ENCODE measurements around the gene TUBA1C. TPM values are rescaled to one million over a fixed set of nuclear protein-coding genes. Genes with fewer than 3 reads are reported as not detected.

TUBA1C gene
- total RNA-seq, 1 experiment from 2014 or later: 540 TPM

DNA sequence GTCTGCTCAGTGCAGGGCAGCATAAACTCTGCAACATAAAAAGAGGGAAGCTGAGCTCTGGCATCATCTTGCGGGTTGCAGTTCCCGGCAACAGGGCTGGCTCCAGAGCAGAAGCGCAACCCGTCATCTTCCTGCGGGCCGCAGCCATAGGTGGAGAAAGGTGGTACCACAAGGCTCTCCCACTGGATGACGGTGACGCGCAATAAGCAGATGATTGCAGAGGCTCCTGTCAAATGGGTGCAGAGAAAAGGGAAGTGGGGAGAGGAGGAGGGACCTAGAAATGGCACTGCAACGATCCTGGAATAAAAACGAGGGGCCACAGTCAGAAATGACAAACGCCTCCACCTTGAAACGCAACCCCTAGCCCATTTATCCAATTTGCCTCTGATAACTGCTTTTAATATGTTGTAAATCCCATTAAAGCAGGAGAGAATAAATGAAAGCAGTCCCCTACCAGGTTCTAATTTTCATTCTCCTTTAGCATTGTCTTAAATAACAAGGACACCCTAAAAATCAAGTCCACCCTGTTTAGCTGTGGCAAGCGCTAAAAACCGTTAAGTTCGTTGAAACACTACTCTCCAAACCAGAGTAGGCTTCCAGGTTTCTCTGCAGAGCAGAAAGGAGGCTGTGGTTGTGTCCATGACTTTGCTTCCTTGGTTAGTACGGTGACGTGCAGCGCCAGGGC is 30.9 kb upstream of the TUBA1C start (continued):
- TF ChIP-seq, protein P1, sequence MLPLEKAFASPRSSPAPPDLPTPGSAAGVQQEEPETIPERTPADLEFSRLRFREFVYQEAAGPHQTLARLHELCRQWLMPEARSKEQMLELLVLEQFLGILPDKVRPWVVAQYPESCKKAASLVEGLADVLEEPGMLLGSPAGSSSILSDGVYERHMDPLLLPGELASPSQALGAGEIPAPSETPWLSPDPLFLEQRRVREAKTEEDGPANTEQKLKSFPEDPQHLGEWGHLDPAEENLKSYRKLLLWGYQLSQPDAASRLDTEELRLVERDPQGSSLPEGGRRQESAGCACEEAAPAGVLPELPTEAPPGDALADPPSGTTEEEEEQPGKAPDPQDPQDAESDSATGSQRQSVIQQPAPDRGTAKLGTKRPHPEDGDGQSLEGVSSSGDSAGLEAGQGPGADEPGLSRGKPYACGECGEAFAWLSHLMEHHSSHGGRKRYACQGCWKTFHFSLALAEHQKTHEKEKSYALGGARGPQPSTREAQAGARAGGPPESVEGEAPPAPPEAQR (CRISPR knock-in tag; IDR thresholded peaks at IDR 0.05): no peak
- TF ChIP-seq ZNF671 (CRISPR knock-in tag; IDR thresholded peaks at IDR 0.05) (no peak), NFYB (CRISPR knock-in tag; conservative IDR thresholded peaks at IDR 0.05; ENCODE audit: low read depth) (no peak), ESRRA (CRISPR knock-in tag; IDR thresholded peaks at IDR 0.05; ENCODE audit: borderline replicate concordance) (no peak)

DNA sequence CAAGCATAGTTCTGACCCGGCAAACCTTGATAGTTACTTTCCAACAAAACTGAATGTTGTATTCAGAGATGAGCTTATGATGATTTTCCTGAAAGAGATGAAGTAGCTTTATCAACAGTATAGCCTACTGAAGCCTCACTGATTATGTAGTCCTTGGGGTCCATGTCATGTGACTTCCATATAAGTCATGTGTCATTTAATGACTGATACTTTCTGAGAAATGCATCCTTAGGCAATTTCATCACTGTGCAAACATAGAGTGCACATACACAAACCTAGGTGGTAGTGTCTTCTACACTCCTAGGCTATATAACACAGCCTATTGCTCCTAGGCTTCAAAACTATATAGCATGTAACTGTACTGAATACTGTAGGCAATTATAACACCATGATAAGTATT is 28.5 kb upstream of the TUBA1C start:
- Mint-ChIP-seq H3K27me3 (ENCODE audit: low read depth) (peaks cover 6% of the 10 kb centered on the region), H3K4me3 (no peak overlapping the region), H3K27ac (no peak overlapping the region), H3K36me3 (no peaks in the 10 kb centered on the region), H3K4me1 (peaks cover 30% of the 10 kb centered on the region), H3K9me3 (no peaks in the 10 kb centered on the region)
- DNase-seq (ENCODE audit: low spot score) (no peak), ATAC-seq (no peak)
- TF ChIP-seq, protein P2, sequence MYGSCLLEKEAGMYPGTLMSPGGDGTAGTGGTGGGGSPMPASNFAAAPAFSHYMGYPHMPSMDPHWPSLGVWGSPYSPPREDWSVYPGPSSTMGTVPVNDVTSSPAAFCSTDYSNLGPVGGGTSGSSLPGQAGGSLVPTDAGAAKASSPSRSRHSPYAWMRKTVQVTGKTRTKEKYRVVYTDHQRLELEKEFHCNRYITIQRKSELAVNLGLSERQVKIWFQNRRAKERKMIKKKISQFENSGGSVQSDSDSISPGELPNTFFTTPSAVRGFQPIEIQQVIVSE (CRISPR knock-in tag; IDR thresholded peaks at IDR 0.05; ENCODE audit: borderline replicate concordance): no peak
- TF ChIP-seq ZNF671 (CRISPR knock-in tag; IDR thresholded peaks at IDR 0.05): no peak
- CTCF ChIA-PET: interaction anchor here (1.8 to 2.2 kb wide), 2 partner anchors 27 to 126 kb away, joined by 5 to 13 read pairs; partner anchors contain the start of gene LMBR1L
- POLR2A ChIA-PET: no interaction called here

DNA sequence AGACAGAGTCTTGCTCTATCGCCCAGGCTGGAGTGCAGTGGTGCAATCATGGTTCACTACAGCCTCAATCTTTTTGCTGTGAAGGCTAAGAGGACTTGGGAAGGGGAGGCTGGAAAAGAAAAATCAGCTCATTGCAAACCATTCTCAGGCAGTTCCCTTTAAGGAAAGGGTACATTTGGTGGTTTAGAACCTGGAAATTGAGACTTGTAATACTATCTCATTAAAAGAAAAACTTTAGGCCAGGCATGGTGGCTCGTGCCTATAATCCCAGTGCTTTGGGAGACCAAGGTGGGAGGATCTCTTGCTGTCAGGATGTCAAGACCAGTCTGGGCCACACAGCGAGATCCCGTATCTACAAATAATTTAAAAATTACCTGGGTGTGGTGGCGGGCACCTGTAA is 21.3 kb upstream of the TUBA1C start:
- no peak for DNase-seq (ENCODE audit: low spot score)
- POLR2A ChIA-PET: no interaction called here
- Mint-ChIP-seq H3K4me3 (no peak overlapping the region), H3K36me3 (no peaks in the 10 kb centered on the region), H3K27ac (no peak overlapping the region), H3K27me3 (ENCODE audit: low read depth) (no peaks in the 10 kb centered on the region; the same call in 1 of the 2 replicates), H3K9me3 (no peaks in the 10 kb centered on the region), H3K4me1 (peaks cover 3% of the 10 kb centered on the region; the same call in 1 of the 2 replicates)
- ATAC-seq: no peak
- CTCF ChIA-PET: interaction anchor here (1.2 to 1.6 kb wide), 4 partner anchors 9 to 256 kb away, joined by 3 to 5 read pairs (median 4); partner anchors contain the start of gene TUBA1B
- TF ChIP-seq ZNF396 (CRISPR knock-in tag; IDR thresholded peaks at IDR 0.05; ENCODE audit: borderline replicate concordance) (no peak), MYBL2 (CRISPR knock-in tag; IDR thresholded peaks at IDR 0.05) (no peak), ATF1 (CRISPR knock-in tag; IDR thresholded peaks at IDR 0.05) (no peak), HMGA2 (CRISPR knock-in tag; IDR thresholded peaks at IDR 0.05) (no peak), NR2C2 (CRISPR knock-in tag; IDR thresholded peaks at IDR 0.05) (no peak), GTF2I (CRISPR knock-in tag; conservative IDR thresholded peaks at IDR 0.05) (no peak), NR1H2 (CRISPR knock-in tag; IDR thresholded peaks at IDR 0.05) (no peak), ESRRA (CRISPR knock-in tag; IDR thresholded peaks at IDR 0.05; ENCODE audit: borderline replicate concordance) (no peak)
- TF ChIP-seq, protein P3, sequence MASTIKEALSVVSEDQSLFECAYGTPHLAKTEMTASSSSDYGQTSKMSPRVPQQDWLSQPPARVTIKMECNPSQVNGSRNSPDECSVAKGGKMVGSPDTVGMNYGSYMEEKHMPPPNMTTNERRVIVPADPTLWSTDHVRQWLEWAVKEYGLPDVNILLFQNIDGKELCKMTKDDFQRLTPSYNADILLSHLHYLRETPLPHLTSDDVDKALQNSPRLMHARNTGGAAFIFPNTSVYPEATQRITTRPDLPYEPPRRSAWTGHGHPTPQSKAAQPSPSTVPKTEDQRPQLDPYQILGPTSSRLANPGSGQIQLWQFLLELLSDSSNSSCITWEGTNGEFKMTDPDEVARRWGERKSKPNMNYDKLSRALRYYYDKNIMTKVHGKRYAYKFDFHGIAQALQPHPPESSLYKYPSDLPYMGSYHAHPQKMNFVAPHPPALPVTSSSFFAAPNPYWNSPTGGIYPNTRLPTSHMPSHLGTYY (CRISPR knock-in tag; IDR thresholded peaks at IDR 0.05): no peak
- TF ChIP-seq, protein P4, sequence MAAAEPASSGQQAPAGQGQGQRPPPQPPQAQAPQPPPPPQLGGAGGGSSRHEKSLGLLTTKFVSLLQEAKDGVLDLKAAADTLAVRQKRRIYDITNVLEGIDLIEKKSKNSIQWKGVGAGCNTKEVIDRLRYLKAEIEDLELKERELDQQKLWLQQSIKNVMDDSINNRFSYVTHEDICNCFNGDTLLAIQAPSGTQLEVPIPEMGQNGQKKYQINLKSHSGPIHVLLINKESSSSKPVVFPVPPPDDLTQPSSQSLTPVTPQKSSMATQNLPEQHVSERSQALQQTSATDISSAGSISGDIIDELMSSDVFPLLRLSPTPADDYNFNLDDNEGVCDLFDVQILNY (CRISPR knock-in tag; IDR thresholded peaks at IDR 0.05): no peak

DNA sequence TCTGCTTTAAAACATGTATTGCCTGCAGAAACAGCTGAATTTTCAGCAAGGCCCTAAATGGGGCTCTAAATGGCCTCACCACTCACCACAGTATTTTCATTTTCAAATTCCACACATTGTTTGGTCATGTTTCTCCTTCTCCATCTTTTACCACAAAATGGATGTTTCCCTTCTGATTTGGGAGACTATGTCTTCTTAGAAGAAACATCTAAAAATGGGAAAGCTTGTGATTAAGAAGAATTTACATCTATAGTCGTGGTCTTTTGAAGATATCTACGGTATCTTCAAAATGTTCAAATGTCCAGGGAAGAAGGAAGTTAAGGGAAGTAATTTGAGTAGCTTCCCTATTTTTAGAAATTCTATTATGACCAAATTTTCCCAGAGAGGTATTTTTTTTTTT is 20.7 kb upstream of the TUBA1C start:
- POLR2A ChIA-PET: no interaction called here
- peaks cover 3% of the 10 kb centered on the region; the same call in 1 of the 2 replicates for H3K4me1 Mint-ChIP-seq

More for the DNA sequence above, 20.7 kb upstream of the TUBA1C start:
- DNase-seq (ENCODE audit: low spot score): no peak
- TF ChIP-seq FOXP1 (CRISPR knock-in tag; IDR thresholded peaks at IDR 0.05; ENCODE audit: borderline replicate concordance) (no peak), NR1H2 (CRISPR knock-in tag; IDR thresholded peaks at IDR 0.05) (no peak), NR2C2 (CRISPR knock-in tag; IDR thresholded peaks at IDR 0.05) (no peak), NR3C1 (CRISPR knock-in tag; conservative IDR thresholded peaks at IDR 0.05; ENCODE audit: low read depth) (no peak), EMX1 (CRISPR knock-in tag; IDR thresholded peaks at IDR 0.05) (no peak)
- TF ChIP-seq, protein P5, sequence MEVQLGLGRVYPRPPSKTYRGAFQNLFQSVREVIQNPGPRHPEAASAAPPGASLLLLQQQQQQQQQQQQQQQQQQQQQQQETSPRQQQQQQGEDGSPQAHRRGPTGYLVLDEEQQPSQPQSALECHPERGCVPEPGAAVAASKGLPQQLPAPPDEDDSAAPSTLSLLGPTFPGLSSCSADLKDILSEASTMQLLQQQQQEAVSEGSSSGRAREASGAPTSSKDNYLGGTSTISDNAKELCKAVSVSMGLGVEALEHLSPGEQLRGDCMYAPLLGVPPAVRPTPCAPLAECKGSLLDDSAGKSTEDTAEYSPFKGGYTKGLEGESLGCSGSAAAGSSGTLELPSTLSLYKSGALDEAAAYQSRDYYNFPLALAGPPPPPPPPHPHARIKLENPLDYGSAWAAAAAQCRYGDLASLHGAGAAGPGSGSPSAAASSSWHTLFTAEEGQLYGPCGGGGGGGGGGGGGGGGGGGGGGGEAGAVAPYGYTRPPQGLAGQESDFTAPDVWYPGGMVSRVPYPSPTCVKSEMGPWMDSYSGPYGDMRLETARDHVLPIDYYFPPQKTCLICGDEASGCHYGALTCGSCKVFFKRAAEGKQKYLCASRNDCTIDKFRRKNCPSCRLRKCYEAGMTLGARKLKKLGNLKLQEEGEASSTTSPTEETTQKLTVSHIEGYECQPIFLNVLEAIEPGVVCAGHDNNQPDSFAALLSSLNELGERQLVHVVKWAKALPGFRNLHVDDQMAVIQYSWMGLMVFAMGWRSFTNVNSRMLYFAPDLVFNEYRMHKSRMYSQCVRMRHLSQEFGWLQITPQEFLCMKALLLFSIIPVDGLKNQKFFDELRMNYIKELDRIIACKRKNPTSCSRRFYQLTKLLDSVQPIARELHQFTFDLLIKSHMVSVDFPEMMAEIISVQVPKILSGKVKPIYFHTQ (CRISPR knock-in tag; IDR thresholded peaks at IDR 0.05): no peak
- TF ChIP-seq, protein P6, sequence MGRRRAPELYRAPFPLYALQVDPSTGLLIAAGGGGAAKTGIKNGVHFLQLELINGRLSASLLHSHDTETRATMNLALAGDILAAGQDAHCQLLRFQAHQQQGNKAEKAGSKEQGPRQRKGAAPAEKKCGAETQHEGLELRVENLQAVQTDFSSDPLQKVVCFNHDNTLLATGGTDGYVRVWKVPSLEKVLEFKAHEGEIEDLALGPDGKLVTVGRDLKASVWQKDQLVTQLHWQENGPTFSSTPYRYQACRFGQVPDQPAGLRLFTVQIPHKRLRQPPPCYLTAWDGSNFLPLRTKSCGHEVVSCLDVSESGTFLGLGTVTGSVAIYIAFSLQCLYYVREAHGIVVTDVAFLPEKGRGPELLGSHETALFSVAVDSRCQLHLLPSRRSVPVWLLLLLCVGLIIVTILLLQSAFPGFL (CRISPR knock-in tag; IDR thresholded peaks at IDR 0.05; ENCODE audit: borderline replicate concordance): no peak
- no peaks in the 10 kb centered on the region for H3K9me3 Mint-ChIP-seq
- H3K27ac Mint-ChIP-seq: no peak overlapping the region
- H3K36me3 Mint-ChIP-seq: no peaks in the 10 kb centered on the region
- CTCF ChIA-PET: interaction anchor here (0.6 to 1.6 kb wide), 2 partner anchors 9 to 152 kb away, joined by 4 to 5 read pairs; no protein-coding TSS in a partner anchor
- no peaks in the 10 kb centered on the region for H3K27me3 Mint-ChIP-seq (ENCODE audit: low read depth)
- no peak overlapping the region for H3K4me3 Mint-ChIP-seq
- ATAC-seq: no peak

Data from WTC11 (cell line).